ENCODE data around the gene HOGA1.

Gene HOGA1

GRCh38 chr10:97580421-97581367 lies 3.5 kb upstream of the HOGA1 start:
- no peak for TF ChIP-seq POLR2A (IDR thresholded peaks at IDR 0.05; ENCODE audit: low read depth, low read length)
- TF ChIP-seq SPI1 (IDR thresholded peaks at IDR 0.05; ENCODE audit: low read depth, low read length) = no peak
- no peak for TF ChIP-seq PAX5 (IDR thresholded peaks at IDR 0.05; ENCODE audit: insufficient read depth, low read length, severe bottlenecking)
- FAIRE-seq (no peak), DNase-seq (ENCODE audit: insufficient read length, low spot score) (no peak)

DNA sequence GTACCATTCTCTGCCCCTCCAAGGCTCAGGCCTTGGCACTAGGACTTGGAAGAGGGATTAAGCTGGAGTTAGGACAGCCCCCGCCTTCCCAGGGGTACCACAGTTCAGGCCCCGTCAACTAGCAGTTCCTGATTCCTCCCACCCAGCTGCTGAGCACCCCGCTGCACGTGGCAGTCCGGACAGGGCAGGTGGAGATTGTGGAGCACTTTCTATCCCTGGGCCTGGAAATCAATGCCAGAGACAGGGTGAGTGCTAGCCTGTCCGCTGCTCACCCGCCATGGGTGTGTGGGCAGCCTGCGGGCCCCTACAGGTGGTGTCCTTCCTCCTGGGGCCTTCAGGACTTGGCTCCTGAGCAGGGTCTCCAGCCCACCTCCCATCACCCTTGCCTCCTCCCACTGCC lies 2.0 kb upstream of the HOGA1 start:
- no peak for TF ChIP-seq POU2F2 (IDR thresholded peaks at IDR 0.05; ENCODE audit: low read depth, low read length)
- FAIRE-seq = no peak

GRCh38 chr10:97583476-97583875 lies 713 bp upstream of the HOGA1 start:
- no peak for FAIRE-seq
- TF ChIP-seq SPI1 (IDR thresholded peaks at IDR 0.05; ENCODE audit: low read depth, low read length) (no peak), POU2F2 (IDR thresholded peaks at IDR 0.05; ENCODE audit: low read depth, low read length) (no peak), POLR2A (IDR thresholded peaks at IDR 0.05; ENCODE audit: low read depth, low read length) (no peak), POLR2AphosphoS5 (IDR thresholded peaks at IDR 0.05; ENCODE audit: low read depth, low read length) (no peak)
- no peak for DNase-seq (ENCODE audit: insufficient read length, low spot score)

More for the DNA sequence above, 2.0 kb upstream of the HOGA1 start:
- no peak for DNase-seq (ENCODE audit: insufficient read length, low spot score)

DNA sequence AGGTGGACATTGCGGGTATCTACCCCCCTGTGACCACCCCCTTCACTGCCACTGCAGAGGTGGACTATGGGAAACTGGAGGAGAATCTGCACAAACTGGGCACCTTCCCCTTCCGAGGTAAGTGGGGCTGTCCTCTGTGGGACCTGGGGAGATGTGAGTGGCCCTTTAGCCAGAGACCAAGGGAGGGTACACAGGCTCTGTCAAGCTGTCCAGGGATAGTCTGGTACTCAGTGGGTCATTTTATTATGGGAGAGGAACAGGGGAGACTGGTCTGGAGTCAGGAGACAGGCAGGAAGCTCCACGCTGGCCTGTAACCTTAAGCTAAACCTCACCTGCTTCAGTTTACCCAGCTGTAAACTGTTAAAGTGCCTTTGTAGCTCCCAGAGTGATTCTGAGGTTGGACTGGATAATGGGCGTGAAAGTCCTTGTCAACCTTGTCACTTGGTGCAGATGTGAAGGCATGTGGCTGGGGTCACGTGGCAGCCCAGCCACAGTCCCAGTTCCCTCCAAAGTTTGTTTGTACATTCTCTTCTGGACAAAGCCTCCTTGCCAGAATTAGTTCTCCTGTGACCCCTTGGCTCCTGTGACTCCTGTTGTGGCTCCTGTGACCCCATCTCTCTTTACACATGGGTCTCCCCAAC lies 729 bp downstream of the HOGA1 start:
- no peak for FAIRE-seq
- TF ChIP-seq TAF1 (IDR thresholded peaks at IDR 0.05; ENCODE audit: low read depth, low read length) (no peak), PAX5 (IDR thresholded peaks at IDR 0.05; ENCODE audit: insufficient read depth, low read length, severe bottlenecking) (no peak), SPI1 (IDR thresholded peaks at IDR 0.05; ENCODE audit: low read depth, low read length) (no peak), POLR2A (IDR thresholded peaks at IDR 0.05; ENCODE audit: low read depth, low read length) (no peak), POU2F2 (IDR thresholded peaks at IDR 0.05; ENCODE audit: low read depth, low read length) (no peak)
- no peak for DNase-seq (ENCODE audit: insufficient read length, low spot score)

DNA sequence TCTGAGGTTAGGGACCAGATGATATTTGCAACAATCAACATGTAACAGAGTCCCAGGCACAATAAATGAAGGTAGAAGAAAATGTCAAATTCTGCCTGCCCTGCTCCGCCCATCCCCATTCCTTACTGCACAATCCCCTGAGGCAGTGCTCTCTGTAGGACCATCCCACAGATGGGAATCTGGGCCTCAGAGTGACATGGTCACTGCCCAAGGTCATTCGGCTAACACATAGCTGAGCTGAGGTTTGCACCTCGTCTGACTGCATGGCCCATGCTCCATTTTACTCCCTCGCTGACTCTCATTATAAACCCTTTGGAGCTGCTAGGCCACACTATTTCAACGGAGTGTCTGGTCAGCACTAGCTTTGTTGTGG lies 1.2 kb downstream of the HOGA1 start:
- FAIRE-seq = no peak
- DNase-seq (ENCODE audit: insufficient read length, low spot score) = no peak
- TF ChIP-seq POU2F2 (IDR thresholded peaks at IDR 0.05; ENCODE audit: low read depth, low read length) (no peak), TAF1 (IDR thresholded peaks at IDR 0.05; ENCODE audit: low read depth, low read length) (no peak), POLR2AphosphoS5 (IDR thresholded peaks at IDR 0.05; ENCODE audit: low read depth, low read length) (no peak), SPI1 (IDR thresholded peaks at IDR 0.05; ENCODE audit: low read depth, low read length) (no peak), PAX5 (IDR thresholded peaks at IDR 0.05; ENCODE audit: insufficient read depth, low read length, severe bottlenecking) (no peak), POLR2A (IDR thresholded peaks at IDR 0.05; ENCODE audit: low read depth, low read length) (no peak)

GRCh38 chr10:97587183-97587582 lies 3.0 kb downstream of the HOGA1 start:
- no peak for DNase-seq (ENCODE audit: insufficient read length, low spot score)
- TF ChIP-seq POLR2A (IDR thresholded peaks at IDR 0.05; ENCODE audit: low read depth, low read length) = no peak
- no peak for TF ChIP-seq POU2F2 (IDR thresholded peaks at IDR 0.05; ENCODE audit: low read depth, low read length)
- TF ChIP-seq POLR2AphosphoS5 (IDR thresholded peaks at IDR 0.05; ENCODE audit: low read depth, low read length) = no peak
- TF ChIP-seq SPI1 (IDR thresholded peaks at IDR 0.05; ENCODE audit: low read depth, low read length) = no peak
- no peak for TF ChIP-seq TAF1 (IDR thresholded peaks at IDR 0.05; ENCODE audit: low read depth, low read length)
- TF ChIP-seq PAX5 (IDR thresholded peaks at IDR 0.05; ENCODE audit: insufficient read depth, low read length, severe bottlenecking) = no peak
- no peak for FAIRE-seq

GRCh38 chr10:97589479-97589878 lies 5.3 kb downstream of the HOGA1 start, which contains the start of gene C10orf62:
TSS of gene C10orf62 (plus strand) at chr10:97589721. CDS start at chr10:97589898, 177 bp downstream.
- no peak for FAIRE-seq
- no peak for TF ChIP-seq SPI1 (IDR thresholded peaks at IDR 0.05; ENCODE audit: low read depth, low read length)
- no peak for TF ChIP-seq PAX5 (IDR thresholded peaks at IDR 0.05; ENCODE audit: insufficient read depth, low read length, severe bottlenecking)
- no peak for TF ChIP-seq TAF1 (IDR thresholded peaks at IDR 0.05; ENCODE audit: low read depth, low read length)
- no peak for TF ChIP-seq POLR2AphosphoS5 (IDR thresholded peaks at IDR 0.05; ENCODE audit: low read depth, low read length)
- TF ChIP-seq POU2F2 (IDR thresholded peaks at IDR 0.05; ENCODE audit: low read depth, low read length) = no peak
- no peak for TF ChIP-seq POLR2A (IDR thresholded peaks at IDR 0.05; ENCODE audit: low read depth, low read length)
- DNase-seq (ENCODE audit: insufficient read length, low spot score) = no peak

DNA sequence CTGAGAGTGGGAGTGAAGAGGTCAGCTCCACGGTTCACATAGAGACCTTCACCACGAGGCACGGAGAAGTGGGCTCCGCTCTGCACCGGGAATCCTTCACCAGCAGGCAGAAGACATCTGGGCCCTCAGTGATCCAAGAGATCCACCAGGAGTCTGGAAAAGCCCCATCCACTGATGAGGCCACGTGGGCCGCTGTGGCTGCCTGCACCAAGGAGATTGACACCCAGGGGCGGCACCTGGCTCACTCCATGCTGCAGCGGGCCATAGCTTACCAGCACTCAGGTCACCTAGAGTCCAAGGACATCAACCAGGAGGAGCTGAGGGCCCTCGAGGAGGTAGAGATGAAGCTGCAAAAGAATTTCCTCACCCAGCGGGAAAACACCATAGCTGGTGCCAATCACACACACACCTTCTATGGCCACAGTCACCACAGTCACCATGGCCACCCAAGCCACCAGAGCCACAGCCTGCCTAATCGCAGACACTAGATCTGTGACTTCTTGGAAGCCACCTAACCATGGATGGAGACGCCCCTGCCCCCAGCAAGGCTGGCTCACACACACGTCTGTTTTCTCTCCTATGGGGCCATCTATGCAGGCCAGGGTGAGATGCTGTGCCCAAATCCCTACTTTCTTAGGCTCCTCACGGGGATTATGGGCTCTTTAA lies 6.0 kb downstream of the HOGA1 start:
- DNase-seq (ENCODE audit: insufficient read length, low spot score) = no peak
- TF ChIP-seq POU2F2 (IDR thresholded peaks at IDR 0.05; ENCODE audit: low read depth, low read length) = no peak
- TF ChIP-seq SPI1 (IDR thresholded peaks at IDR 0.05; ENCODE audit: low read depth, low read length) = no peak
- TF ChIP-seq POLR2AphosphoS5 (IDR thresholded peaks at IDR 0.05; ENCODE audit: low read depth, low read length) = no peak
- no peak for TF ChIP-seq TAF1 (IDR thresholded peaks at IDR 0.05; ENCODE audit: low read depth, low read length)
- TF ChIP-seq PAX5 (IDR thresholded peaks at IDR 0.05; ENCODE audit: insufficient read depth, low read length, severe bottlenecking) = no peak
- TF ChIP-seq POLR2A (IDR thresholded peaks at IDR 0.05; ENCODE audit: low read depth, low read length) = no peak
- no peak for FAIRE-seq

GRCh38 chr10:97590748-97591495 lies 6.7 kb downstream of the HOGA1 start:
- FAIRE-seq (no peak), DNase-seq (ENCODE audit: insufficient read length, low spot score) (no peak)
- TF ChIP-seq POLR2AphosphoS5 (IDR thresholded peaks at IDR 0.05; ENCODE audit: low read depth, low read length) (no peak), POLR2A (IDR thresholded peaks at IDR 0.05; ENCODE audit: low read depth, low read length) (no peak), SPI1 (IDR thresholded peaks at IDR 0.05; ENCODE audit: low read depth, low read length) (no peak), PAX5 (IDR thresholded peaks at IDR 0.05; ENCODE audit: insufficient read depth, low read length, severe bottlenecking) (no peak), TAF1 (IDR thresholded peaks at IDR 0.05; ENCODE audit: low read depth, low read length) (no peak), POU2F2 (IDR thresholded peaks at IDR 0.05; ENCODE audit: low read depth, low read length) (no peak)

Measured in GM12891 (cell line).